Large intestine (tissue), 12 donors: ENCODE results near the gene XKR7. TPM values are rescaled to one million over a fixed set of nuclear protein-coding genes. Genes with fewer than 3 reads are reported as not detected.
A peak's percentile ranks its signal among the peaks of the same experiment; 100 is the strongest.
"Not testable (repeated sequence)": the region's sequence is repeated elsewhere in the genome, so short reads cannot be mapped to it uniquely, and the experiment has no call there.

Experiments used
- DNase-seq, 2 donors: peaks; one replicate each; pipeline versions ENCODE4 v3.0.0 to v3.0.0-alpha.2; 2013
- H3K27ac ChIP-seq: one replicate; pipeline ENCODE4 v1.5.1; 2013; ENCODE audit warnings: low read length
- H3K27me3 ChIP-seq: 2 replicates; pipeline ENCODE4 v1.6.1; 2013; ENCODE audit warnings: low read length; ENCODE audit not compliant: control insufficient read depth, insufficient read depth
- H3K36me3 ChIP-seq: 2 replicates; pipeline ENCODE4 v1.6.1; 2013; ENCODE audit warnings: low read length; ENCODE audit not compliant: control insufficient read depth, insufficient read depth
- H3K4me1 ChIP-seq: one replicate; pipeline ENCODE4 v1.6.1; 2013; ENCODE audit warnings: low read length; ENCODE audit not compliant: control insufficient read depth, insufficient read depth
- H3K4me3 ChIP-seq: one replicate; pipeline ENCODE4 v1.5.1; 2013; ENCODE audit warnings: low read length
- H3K9me3 ChIP-seq: one replicate; pipeline ENCODE4 v1.6.1; 2013; ENCODE audit warnings: mild to moderate bottlenecking, low read depth, low read length, moderate library complexity; ENCODE audit not compliant: control insufficient read depth
- WGBS: methylation state at CpG from one replicate; pipeline ENCODE4 v1.1.5; 2013; ENCODE audit warnings: low lambda C conversion rate; ENCODE audit not compliant: insufficient coverage; 5-methylcytosine and 5-hydroxymethylcytosine counted together
- long read RNA-seq, 11 donors: transcript quantifications; one replicate each; lab custom pipeline, GENCODE V29; 2026
- polyA plus RNA-seq: library from polyadenylated mRNA; unstranded; fragments of 120-200 nt; gene quantifications from one replicate; pipeline ENCODE4 v1.2.1, GENCODE V29; 2013

XKR7 gene, protein sequence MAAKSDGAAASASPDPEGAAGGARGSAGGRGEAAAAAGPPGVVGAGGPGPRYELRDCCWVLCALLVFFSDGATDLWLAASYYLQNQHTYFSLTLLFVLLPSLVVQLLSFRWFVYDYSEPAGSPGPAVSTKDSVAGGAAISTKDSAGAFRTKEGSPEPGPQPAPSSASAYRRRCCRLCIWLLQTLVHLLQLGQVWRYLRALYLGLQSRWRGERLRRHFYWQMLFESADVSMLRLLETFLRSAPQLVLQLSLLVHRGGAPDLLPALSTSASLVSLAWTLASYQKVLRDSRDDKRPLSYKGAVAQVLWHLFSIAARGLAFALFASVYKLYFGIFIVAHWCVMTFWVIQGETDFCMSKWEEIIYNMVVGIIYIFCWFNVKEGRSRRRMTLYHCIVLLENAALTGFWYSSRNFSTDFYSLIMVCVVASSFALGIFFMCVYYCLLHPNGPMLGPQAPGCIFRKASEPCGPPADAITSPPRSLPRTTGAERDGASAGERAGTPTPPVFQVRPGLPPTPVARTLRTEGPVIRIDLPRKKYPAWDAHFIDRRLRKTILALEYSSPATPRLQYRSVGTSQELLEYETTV
- 0.81 TPM for polyA plus RNA-seq
- long read RNA-seq, donor 1, full-length matches to known transcripts, result 1 of 1 reads
- long read RNA-seq, donor 1, partial matches to known transcripts, result 0 of 1 reads
- long read RNA-seq, donor 1, other reads (novel, unspliced or antisense), result 0 of 1 reads
- long read RNA-seq, donor 2, result 0 reads
- long read RNA-seq, donor 3, result 0 reads
- long read RNA-seq, donor 4, result 0 reads
- long read RNA-seq, donor 5, full-length matches to known transcripts, result 1 of 1 reads
- long read RNA-seq, donor 5, partial matches to known transcripts, result 0 of 1 reads
- long read RNA-seq, donor 5, other reads (novel, unspliced or antisense), result 0 of 1 reads
- long read RNA-seq, donor 6, result 0 reads
- long read RNA-seq, donor 7, result 0 reads
- long read RNA-seq, donor 8, result 0 reads
- long read RNA-seq, donor 9, result 0 reads
- long read RNA-seq, donor 10, result 0 reads
- long read RNA-seq, donor 11, result 0 reads

- H3K27me3 ChIP-seq, result peaks cover 54% of the 10 kb centered on the region
- WGBS, result no CpG with 5 or more reads among the region's 38 CpGs
- no peak within 1 kb of the TSS for H3K27ac ChIP-seq
- no peaks in the 10 kb centered on the region for H3K36me3 ChIP-seq
- no peaks in the 10 kb centered on the region for H3K4me1 ChIP-seq
- DNase-seq, result no peak
- H3K4me3 ChIP-seq, result peak within 1 kb of the TSS; percentile 26
- no peaks in the 10 kb centered on the region for H3K9me3 ChIP-seq
These were observed at the start of gene XKR7 for GRCh38 chr20:31967830-31968249. TSS of gene XKR7 (plus strand) at chr20:31968151. CDS start at chr20:31968176, 25 bp downstream.

DNA sequence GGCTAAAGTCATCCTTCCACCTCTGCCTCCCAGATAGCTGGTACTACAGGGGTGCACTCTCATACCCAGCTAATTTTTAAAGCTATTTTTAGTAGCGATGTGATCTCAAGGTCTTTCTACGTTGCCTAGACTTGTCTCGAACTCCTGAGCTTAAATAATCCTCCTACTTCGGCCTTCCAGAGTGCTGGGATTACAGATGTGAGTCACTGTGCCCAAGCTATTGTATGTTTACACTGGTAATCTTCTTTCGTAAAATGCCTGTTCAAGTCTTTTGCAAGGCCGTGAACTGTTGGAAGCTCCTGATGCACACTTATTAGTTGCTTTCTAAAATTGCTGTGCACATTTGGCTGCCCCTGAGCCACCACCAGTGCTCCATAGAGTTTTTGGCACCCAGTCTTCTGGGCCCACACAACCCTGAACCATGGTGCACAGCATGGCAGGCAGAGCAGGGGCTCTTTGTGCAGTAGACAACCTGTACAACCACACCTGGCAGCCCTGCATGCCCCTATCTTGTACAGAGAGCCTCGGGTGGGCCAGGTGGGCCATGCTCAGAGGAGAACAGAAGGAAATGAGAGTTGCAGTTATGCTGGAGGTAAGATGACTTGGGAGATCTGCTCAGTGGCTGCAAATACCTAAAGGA, 49.4 kb upstream of the XKR7 start:
- no peaks in the 10 kb centered on the region for H3K27me3 ChIP-seq
- no peaks in the 10 kb centered on the region for H3K36me3 ChIP-seq
- peaks cover 28% of the 10 kb centered on the region for H3K4me1 ChIP-seq
- WGBS, result 40% methylated on average over 1 of the region's 7 CpGs
- DNase-seq, result no peak
- no peaks in the 10 kb centered on the region for H3K9me3 ChIP-seq
- peak overlapping the region; percentile 72 for H3K27ac ChIP-seq
- no peak overlapping the region for H3K4me3 ChIP-seq

DNA sequence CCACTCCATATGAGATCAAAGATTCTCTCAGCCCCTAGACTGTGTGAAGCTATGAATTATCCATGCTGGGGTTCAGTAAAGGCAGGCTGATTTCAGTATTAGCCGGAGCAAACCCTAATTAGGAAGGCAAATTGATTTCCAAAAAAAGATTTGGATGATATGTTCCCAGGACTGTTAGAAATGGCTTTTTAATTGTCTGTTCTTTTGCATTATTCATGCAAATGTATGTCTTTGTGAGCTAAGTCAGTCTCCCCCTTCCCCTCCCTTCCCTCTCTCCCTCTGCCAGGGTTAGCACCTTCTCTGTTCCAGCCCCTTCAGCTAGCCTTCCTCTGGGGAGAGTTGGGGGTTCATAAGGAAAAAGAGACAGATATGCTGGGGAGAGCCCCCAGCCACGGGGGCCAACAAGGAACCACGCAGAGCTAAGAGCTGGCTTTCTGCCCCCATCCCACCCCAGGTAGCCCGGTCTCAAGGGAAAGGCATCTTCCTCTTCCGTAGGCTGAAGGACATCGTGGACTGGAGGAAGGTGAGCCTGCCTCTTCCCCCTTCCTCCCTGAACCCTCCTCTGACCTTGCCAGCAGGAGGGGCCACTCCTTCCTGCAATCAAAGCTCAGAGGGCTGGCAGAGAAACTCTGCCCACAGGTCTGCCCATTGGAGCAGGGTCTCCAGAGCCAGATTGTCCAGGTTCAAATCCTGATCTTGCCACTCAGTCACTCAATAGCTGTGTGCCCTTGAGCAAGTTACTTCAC, 48.4 kb upstream of the XKR7 start:
- Histone ChIP-seq H3K36me3 (no peaks in the 10 kb centered on the region), H3K27ac (no peak overlapping the region), H3K9me3 (no peaks in the 10 kb centered on the region), H3K4me1 (peaks cover 28% of the 10 kb centered on the region), H3K27me3 (no peaks in the 10 kb centered on the region), H3K4me3 (no peak overlapping the region)
- no CpG with 5 or more reads among the region's 6 CpGs for WGBS
- no peak for DNase-seq

GRCh38 chr20:31920275-31920855, 47.6 kb upstream of the XKR7 start:
- Histone ChIP-seq H3K4me1 (peaks cover 28% of the 10 kb centered on the region), H3K27ac (no peak overlapping the region), H3K27me3 (no peaks in the 10 kb centered on the region), H3K9me3 (no peaks in the 10 kb centered on the region), H3K4me3 (no peak overlapping the region), H3K36me3 (no peaks in the 10 kb centered on the region)
- DNase-seq, result peak; percentile 15 to 49
- no CpG with 5 or more reads among the region's 11 CpGs for WGBS

GRCh38 chr20:31921480-31921879, 46.5 kb upstream of the XKR7 start:
- H3K36me3 ChIP-seq, DNase-seq, H3K27ac ChIP-seq, H3K9me3 ChIP-seq, H3K27me3 ChIP-seq, H3K4me3 ChIP-seq: not testable (repeated sequence)
- no CpG with 5 or more reads among the region's 5 CpGs for WGBS
- H3K4me1 ChIP-seq, result peaks cover 28% of the 10 kb centered on the region

GRCh38 chr20:31922181-31922580, 45.8 kb upstream of the XKR7 start:
- WGBS, result 60% methylated on average over 1 of the region's 4 CpGs
- H3K4me1 ChIP-seq, result peaks cover 28% of the 10 kb centered on the region

GRCh38 chr20:31922588-31922987, 45.4 kb upstream of the XKR7 start:
- WGBS, result no CpG with 5 or more reads among the region's 4 CpGs
- H3K4me1 ChIP-seq, result peaks cover 25% of the 10 kb centered on the region
- no peaks in the 10 kb centered on the region for H3K9me3 ChIP-seq
- no peaks in the 10 kb centered on the region for H3K36me3 ChIP-seq
- no peak overlapping the region for H3K4me3 ChIP-seq
- H3K27me3 ChIP-seq, result no peaks in the 10 kb centered on the region
- H3K27ac ChIP-seq, result no peak overlapping the region
- DNase-seq, result no peak

More at GRCh38 chr20:31922181-31922580, 45.8 kb upstream of the XKR7 start:
- Histone ChIP-seq H3K27me3 (no peaks in the 10 kb centered on the region), H3K36me3 (no peaks in the 10 kb centered on the region), H3K4me3 (no peak overlapping the region), H3K9me3 (no peaks in the 10 kb centered on the region), H3K27ac (no peak overlapping the region)
- DNase-seq, result no peak

DNA sequence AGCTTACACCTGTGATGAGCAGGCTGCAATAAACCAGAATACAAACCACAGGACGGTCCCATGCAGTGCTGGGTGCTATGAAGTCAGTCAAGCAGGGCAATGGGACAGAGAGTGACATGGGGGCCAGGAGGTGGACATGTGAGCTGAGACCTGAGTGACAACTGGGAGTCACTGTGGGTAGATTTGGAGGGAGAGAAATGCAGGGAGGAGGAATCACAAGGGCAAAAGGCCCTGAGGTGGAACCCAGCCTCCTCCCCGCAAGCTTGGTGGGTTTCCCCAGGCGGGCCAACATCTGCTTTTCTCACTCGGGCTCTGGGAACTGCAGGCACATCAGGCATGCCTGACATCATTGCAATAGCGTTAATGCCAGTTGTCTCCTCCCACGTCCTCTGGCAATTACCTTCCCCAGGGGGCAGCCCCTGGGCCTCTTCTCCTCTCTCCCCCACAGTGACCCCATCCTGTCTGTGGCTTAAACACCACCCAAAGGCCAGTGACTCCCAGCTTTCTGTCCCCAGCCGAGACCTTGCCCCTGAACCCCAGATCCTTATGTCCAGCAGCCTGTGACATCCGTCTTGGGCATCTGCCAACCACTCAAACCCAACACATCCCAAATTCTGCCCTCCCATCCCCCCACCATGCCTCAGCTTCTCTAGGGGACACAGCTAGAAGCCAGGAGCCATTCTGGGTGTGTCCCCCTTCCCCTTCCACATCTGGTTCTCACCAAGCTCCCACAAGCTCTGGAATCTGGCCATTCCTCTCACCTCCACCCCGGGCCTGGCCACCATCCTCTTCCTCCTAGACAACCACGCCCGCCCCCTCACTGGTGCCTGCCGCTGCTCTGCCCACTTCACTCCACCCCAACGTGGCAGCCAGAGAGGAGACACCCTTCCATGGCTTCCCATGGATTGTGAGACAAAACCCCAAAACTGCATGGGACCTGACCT, 44.3 kb upstream of the XKR7 start:
- Histone ChIP-seq H3K9me3 (no peaks in the 10 kb centered on the region), H3K27me3 (no peaks in the 10 kb centered on the region), H3K4me1 (peaks cover 19% of the 10 kb centered on the region), H3K27ac (no peak overlapping the region), H3K4me3 (no peak overlapping the region), H3K36me3 (no peaks in the 10 kb centered on the region)
- WGBS, result no CpG with 5 or more reads among the region's 13 CpGs
- no peak for DNase-seq

DNA sequence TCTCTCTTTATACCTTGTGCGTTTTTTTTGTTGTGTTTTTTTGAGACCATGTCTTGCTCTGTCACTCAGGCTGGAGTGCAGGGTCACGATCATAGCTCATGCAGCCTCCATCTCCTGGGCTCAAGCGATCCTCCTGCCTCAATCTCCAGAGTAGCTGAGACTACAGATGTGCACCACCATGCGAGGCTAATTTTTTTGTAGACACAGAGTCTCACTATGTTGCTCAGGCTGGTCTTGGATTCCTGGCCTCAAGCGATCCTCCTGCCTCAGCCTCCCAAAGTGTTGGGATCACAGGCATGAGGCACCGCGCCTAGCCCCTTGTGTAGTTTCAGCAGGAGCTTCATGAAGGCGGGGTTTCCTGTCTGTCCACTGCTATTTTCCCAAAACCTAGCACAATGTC, 43.4 kb upstream of the XKR7 start:
- Histone ChIP-seq H3K36me3 (no peaks in the 10 kb centered on the region), H3K27ac (no peak overlapping the region), H3K27me3 (no peaks in the 10 kb centered on the region), H3K4me3 (no peak overlapping the region), H3K4me1 (peaks cover 11% of the 10 kb centered on the region), H3K9me3 (no peaks in the 10 kb centered on the region)
- WGBS, result no CpG with 5 or more reads among the region's 8 CpGs
- no peak for DNase-seq
